Sigmoid colon (tissue), 7 donors: ENCODE data around the gene TSPEAR. TPM values are rescaled to one million over a fixed set of nuclear protein-coding genes. Genes with fewer than 3 reads are reported as not detected.
"Not testable (repeated sequence)": the region's sequence is repeated elsewhere in the genome, so short reads cannot be mapped to it uniquely, and the experiment has no call there.

Experiments
- DNase-seq: peaks from one replicate; pipeline ENCODE4 v3.0.0-alpha.2; 2019
- H3K27ac ChIP-seq, 4 donors: fragments of 200-600 bp; sonication (generic); one replicate each; pipeline ENCODE4 v1.5.1; 2016 to 2019; ENCODE audit warnings: mild to moderate bottlenecking in 1 of 4
- H3K27me3 ChIP-seq, 3 donors: fragments of 200-600 bp; sonication (generic); one replicate each; pipeline ENCODE4 v1.5.1; 2019; ENCODE audit warnings: mild to moderate bottlenecking in 1 of 3
- H3K36me3 ChIP-seq, 4 donors: fragments of 200-600 bp; sonication (generic); one replicate each; pipeline ENCODE4 v1.5.1; 2016 to 2019
- H3K4me1 ChIP-seq, 4 donors: fragments of 200-600 bp; sonication (generic); one replicate each; pipeline ENCODE4 v1.5.1; 2017 to 2019
- H3K4me3 ChIP-seq, 4 donors: fragments of 200-600 bp; sonication (generic); one replicate each; pipeline ENCODE4 v1.5.1; 2017 to 2019; ENCODE audit warnings: mild to moderate bottlenecking in 2 of 4, moderate library complexity in 1 of 4
- H3K9me3 ChIP-seq, 4 donors: fragments of 200-600 bp in 3 of 4; sonication (generic) in 3 of 4; one replicate each; pipeline versions ENCODE4 v1.5.1 to v1.6.1; 2013 to 2019
- CTCF ChIP-seq, 4 experiments: fragments of 450-650 bp in 3 of 4; fragments of 200-600 bp in 1 of 4; IDR thresholded peaks; one replicate each; pipeline ENCODE4 v1.5.1; 2016 to 2019; ENCODE audit warnings: antibody characterized with exemption in 4 of 4, mild to moderate bottlenecking in 3 of 4, moderate library complexity in 2 of 4
- EP300 ChIP-seq, 4 donors: sonication (generic); formaldehyde crosslinking; IDR thresholded peaks; one replicate each; pipeline ENCODE4 v1.6.1; 2017; ENCODE audit warnings: antibody characterized with exemption in 4 of 4
- POLR2A ChIP-seq, 2 donors: fragments of 450-650 bp; IDR thresholded peaks; one replicate each; pipeline ENCODE4 v1.6.1; 2016; ENCODE audit warnings: antibody characterized with exemption in 2 of 2, mild to moderate bottlenecking in 2 of 2, moderate library complexity in 2 of 2
- POLR2AphosphoS5 ChIP-seq, 4 donors: sonication (generic); formaldehyde crosslinking; IDR thresholded peaks; one replicate each; pipeline ENCODE4 v1.6.1; 2017; ENCODE audit warnings: antibody characterized with exemption in 4 of 4
- WGBS, 2 donors: extraction: QIAGEN DNeasy Blood & Tissue Kit; methylation state at CpG; one replicate each; pipeline ENCODE4 v1.1.7; 2013; 5-methylcytosine and 5-hydroxymethylcytosine counted together
- intact Hi-C: fragments of 100-400 bp; cut with DNase I; formaldehyde crosslinking; loops from one replicate; pipeline ENCODE4 v1.15.1; 2023
- polyA plus RNA-seq, 3 donors: library from polyadenylated mRNA; stranded (reverse); fragments of 200-250 nt; gene quantifications; one replicate each; pipeline ENCODE4 v1.2.3, GENCODE V29; 2013
- total RNA-seq, 4 donors: library from RNA; depleted of rRNA; stranded (reverse); fragments of >200 nt; gene quantifications; one replicate each; pipeline ENCODE4 v1.1.0, GENCODE V29; 2016
- donor health status: healthy with polysubstance abuse.
- donor health status: Bipolar disorder and iron deficiency.
- donor health status: healthy.

The TSPEAR gene
- total and polyA plus RNA-seq, 7 donors: under 0.01 to 0.20 TPM; not detected in 5

- no peak within 1 kb of the TSS for H3K4me3 ChIP-seq
- TF ChIP-seq POLR2AphosphoS5 (IDR thresholded peaks at IDR 0.05) (no peak), CTCF (IDR thresholded peaks at IDR 0.05) (no peak), EP300 (IDR thresholded peaks at IDR 0.05) (no peak), POLR2A (IDR thresholded peaks at IDR 0.05) (no peak)
- no peaks in the 10 kb centered on the region for H3K36me3 ChIP-seq
- WGBS, 2 donors: 65 to 73% methylated on average over 5 of the region's 5 CpGs
- no peaks in the 10 kb centered on the region for H3K4me1 ChIP-seq
- DNase-seq: no peak
- H3K27me3 ChIP-seq: peaks cover 0 to 36% (median 0%) of the 10 kb centered on the region in 3 donors
- intact Hi-C loops: no loop called here
- no peak within 1 kb of the TSS for H3K27ac ChIP-seq
- peaks cover 0 to 3% (median 0%) of the 10 kb centered on the region in 4 donors for H3K9me3 ChIP-seq
Measured at GRCh38 chr21:44558695-44559094, 152.7 kb downstream of the TSPEAR start, which contains the start of gene KRTAP10-3. Gene KRTAP10-3, minus strand, starts transcription at chr21:44558795. Its CDS starts 80 bp downstream, at chr21:44558715.

GRCh38 chr21:44558329-44558675 is 153.1 kb downstream of the TSPEAR start:
- H3K4me1 ChIP-seq, DNase-seq, H3K9me3 ChIP-seq, H3K36me3 ChIP-seq, H3K4me3 ChIP-seq, H3K27ac ChIP-seq, intact Hi-C loops: not testable (repeated sequence)
- peaks cover 0 to 36% (median 0%) of the 10 kb centered on the region in 3 donors for H3K27me3 ChIP-seq
- 69 to 75% methylated on average over 10 of the region's 10 CpGs for WGBS, 2 donors

GRCh38 chr21:44557491-44558328 is 153.7 kb downstream of the TSPEAR start:
- DNase-seq: peak; percentile 52
- peaks cover 0 to 3% (median 0%) of the 10 kb centered on the region in 4 donors for H3K9me3 ChIP-seq
- no peaks in the 10 kb centered on the region for H3K36me3 ChIP-seq
- TF ChIP-seq EP300 (IDR thresholded peaks at IDR 0.05): no peak
- no peak for TF ChIP-seq POLR2A (IDR thresholded peaks at IDR 0.05)
- no peak for TF ChIP-seq POLR2AphosphoS5 (IDR thresholded peaks at IDR 0.05)
- TF ChIP-seq CTCF (IDR thresholded peaks at IDR 0.05): no peak
- no peak overlapping the region for H3K4me3 ChIP-seq
- H3K4me1 ChIP-seq: no peaks in the 10 kb centered on the region
- H3K27ac ChIP-seq: no peak overlapping the region
- peaks cover 0 to 36% (median 0%) of the 10 kb centered on the region in 3 donors for H3K27me3 ChIP-seq
- 45 to 54% methylated on average over 30 of the region's 30 CpGs for WGBS, 2 donors
- intact Hi-C loops: no loop called here

- WGBS, 2 donors: 41 to 59% methylated on average over 9 of the region's 9 CpGs
- H3K36me3 ChIP-seq: no peaks in the 10 kb centered on the region
- no peak overlapping the region for H3K27ac ChIP-seq
- TF ChIP-seq EP300 (IDR thresholded peaks at IDR 0.05): no peak
- no peak for TF ChIP-seq POLR2A (IDR thresholded peaks at IDR 0.05)
- no peak for TF ChIP-seq POLR2AphosphoS5 (IDR thresholded peaks at IDR 0.05)
- no peak for TF ChIP-seq CTCF (IDR thresholded peaks at IDR 0.05)
- peaks cover 0 to 3% (median 0%) of the 10 kb centered on the region in 4 donors for H3K9me3 ChIP-seq
- intact Hi-C loops: no loop called here
- peaks cover 0 to 36% (median 0%) of the 10 kb centered on the region in 3 donors for H3K27me3 ChIP-seq
- no peak overlapping the region for H3K4me3 ChIP-seq
- H3K4me1 ChIP-seq: no peaks in the 10 kb centered on the region
- no peak for DNase-seq
Measured at GRCh38 chr21:44556879-44557278, 154.5 kb downstream of the TSPEAR start.

- intact Hi-C loops: no loop called here
- Histone ChIP-seq H3K4me1 (no peaks in the 10 kb centered on the region), H3K36me3 (no peaks in the 10 kb centered on the region), H3K9me3 (peaks cover 0 to 3% (median 0%) of the 10 kb centered on the region in 4 donors), H3K4me3 (no peak overlapping the region), H3K27ac (no peak overlapping the region), H3K27me3 (peaks cover 0 to 44% (median 0%) of the 10 kb centered on the region in 3 donors)
- DNase-seq: peak; percentile 41
- WGBS, 2 donors: 83 to 84% methylated on average over 13 of the region's 13 CpGs
- TF ChIP-seq EP300 (IDR thresholded peaks at IDR 0.05) (no peak), POLR2A (IDR thresholded peaks at IDR 0.05) (no peak), CTCF (IDR thresholded peaks at IDR 0.05) (no peak), POLR2AphosphoS5 (IDR thresholded peaks at IDR 0.05) (no peak)
Measured at GRCh38 chr21:44555200-44555875, 156.0 kb downstream of the TSPEAR start.
